ENCODE measurements around the gene TBCD.

The TBCD gene

GRCh38 chr17:82957469-82957795 is 205.6 kb downstream of the TBCD start:
- DNase-seq (ENCODE audit: extremely low read depth, low read depth), result no peak
- no peak for TF ChIP-seq CTCF (IDR thresholded peaks at IDR 0.05; ENCODE audit: low read depth, low read length)

- no peak for DNase-seq (ENCODE audit: extremely low read depth, low read depth)
- TF ChIP-seq CTCF (IDR thresholded peaks at IDR 0.05; ENCODE audit: low read depth, low read length), result no peak
Measured at GRCh38 chr17:82957961-82958561, 206.2 kb downstream of the TBCD start.

GRCh38 chr17:82959242-82959930 is 207.5 kb downstream of the TBCD start:
- no peak for TF ChIP-seq CTCF (IDR thresholded peaks at IDR 0.05; ENCODE audit: low read depth, low read length)
- no peak for DNase-seq (ENCODE audit: extremely low read depth, low read depth)

- DNase-seq (ENCODE audit: extremely low read depth, low read depth), result no peak
- no peak for TF ChIP-seq CTCF (IDR thresholded peaks at IDR 0.05; ENCODE audit: low read depth, low read length)
Measured at GRCh38 chr17:82959990-82960418, 208.1 kb downstream of the TBCD start.

- TF ChIP-seq CTCF (IDR thresholded peaks at IDR 0.05; ENCODE audit: low read depth, low read length), result no peak
- DNase-seq (ENCODE audit: extremely low read depth, low read depth), result no peak
Measured at GRCh38 chr17:82960419-82961271, 208.8 kb downstream of the TBCD start.

- no peak for TF ChIP-seq CTCF (IDR thresholded peaks at IDR 0.05; ENCODE audit: low read depth, low read length)
- DNase-seq (ENCODE audit: extremely low read depth, low read depth), result no peak
Measured at GRCh38 chr17:82961366-82962162, 209.7 kb downstream of the TBCD start.

All from AG09319 (cell line).